SK-N-DZ (cell line): ENCODE measurements around the gene STRBP.
"Not testable (repeated sequence)": the region's sequence is repeated elsewhere in the genome, so short reads cannot be mapped to it uniquely, and the experiment has no call there.

ENCODE experiments used
- DNase-seq: peaks from one replicate; pipeline ENCODE4 v3.0.0-alpha.2; 2015; ENCODE audit warnings: low spot score

STRBP gene

GRCh38 chr9:123283048-123283408 lies 14.6 kb upstream of the STRBP start:
- DNase-seq = no peak

GRCh38 chr9:123282362-123283047 lies 14.1 kb upstream of the STRBP start:
- DNase-seq = no peak

GRCh38 chr9:123281659-123282350 lies 13.4 kb upstream of the STRBP start:
- DNase-seq = no peak

- not testable (repeated sequence) for DNase-seq
These were observed 10.6 kb upstream of the STRBP start for GRCh38 chr9:123278879-123279493.

- no peak for DNase-seq
These were observed 10.0 kb upstream of the STRBP start for GRCh38 chr9:123278361-123278760.

GRCh38 chr9:123276551-123276950 lies 8.2 kb upstream of the STRBP start:
- no peak for DNase-seq

- not testable (repeated sequence) for DNase-seq
These were observed 2.7 kb upstream of the STRBP start for GRCh38 chr9:123271133-123271532.

- DNase-seq = no peak
These were observed 895 bp upstream of the STRBP start for GRCh38 chr9:123269281-123269680.

- no peak for DNase-seq
These were observed 254 bp downstream of the STRBP start for GRCh38 chr9:123268199-123268464.

GRCh38 chr9:123267481-123268198 lies 746 bp downstream of the STRBP start:
- no peak for DNase-seq

GRCh38 chr9:123266655-123267399 lies 1.6 kb downstream of the STRBP start:
- no peak for DNase-seq

GRCh38 chr9:123265833-123266232 lies 2.6 kb downstream of the STRBP start:
- no peak for DNase-seq

- no peak for DNase-seq
These were observed 5.2 kb downstream of the STRBP start for GRCh38 chr9:123263227-123263626.

GRCh38 chr9:123262338-123262737 lies 6.0 kb downstream of the STRBP start:
- no peak for DNase-seq

GRCh38 chr9:123261006-123261677 lies 7.2 kb downstream of the STRBP start:
- no peak for DNase-seq

- no peak for DNase-seq
These were observed 8.0 kb downstream of the STRBP start for GRCh38 chr9:123260340-123260739.

- no peak for DNase-seq
These were observed 11.1 kb downstream of the STRBP start for GRCh38 chr9:123257276-123257675.

- no peak for DNase-seq
These were observed 12.7 kb downstream of the STRBP start for GRCh38 chr9:123255718-123256117.

GRCh38 chr9:123253204-123253603 lies 15.2 kb downstream of the STRBP start:
- no peak for DNase-seq

- DNase-seq = no peak
These were observed 16.6 kb downstream of the STRBP start for GRCh38 chr9:123251741-123252140.

GRCh38 chr9:123251324-123251723 lies 17.1 kb downstream of the STRBP start:
- DNase-seq = no peak
